IPS DF 6.9 (cell line): ENCODE measurements around the gene HOTAIR.

Source experiments
- DNase-seq: peaks from one replicate; pipeline ENCODE4 v3.0.0-alpha.2; 2013; ENCODE audit warnings: low read depth, low spot score
- H3K27ac ChIP-seq: one replicate; pipeline ENCODE4 v1.5.1; 2013; ENCODE audit warnings: low read length, control low read depth
- H3K27me3 ChIP-seq: 2 replicates; pipeline ENCODE4 v1.6.1; 2013; ENCODE audit warnings: mild to moderate bottlenecking, low read length; ENCODE audit not compliant: control insufficient read depth, insufficient read depth
- H3K36me3 ChIP-seq: 2 replicates; pipeline ENCODE4 v1.6.1; 2013; ENCODE audit warnings: low read length; ENCODE audit not compliant: control insufficient read depth, insufficient read depth
- H3K4me1 ChIP-seq: 2 replicates; pipeline ENCODE4 v1.6.1; 2013; ENCODE audit warnings: low read length; ENCODE audit not compliant: control insufficient read depth, insufficient read depth
- H3K4me3 ChIP-seq: 2 replicates; pipeline ENCODE4 v1.5.1; 2013; ENCODE audit warnings: mild to moderate bottlenecking, low read length
- H3K9me3 ChIP-seq: 2 replicates; pipeline ENCODE4 v1.6.1; 2013; ENCODE audit warnings: low read length, inconsistent platforms; ENCODE audit not compliant: control insufficient read depth, insufficient read depth
- WGBS: extraction: QIAGEN DNeasy Blood & Tissue Kit; methylation state at CpG from one replicate; pipeline ENCODE4 v1.1.7; 2013; ENCODE audit warnings: mixed read lengths, missing lambda C conversion rate; ENCODE audit not compliant: insufficient read length, insufficient coverage; 5-methylcytosine and 5-hydroxymethylcytosine counted together

HOTAIR gene

GRCh38 chr12:53971129-53971528, 3.6 kb downstream of the HOTAIR start:
- Histone ChIP-seq H3K9me3 (no peaks in the 10 kb centered on the region), H3K27ac (no peak overlapping the region), H3K36me3 (no peaks in the 10 kb centered on the region), H3K27me3 (peaks cover 99% of the 10 kb centered on the region), H3K4me1 (no peaks in the 10 kb centered on the region; the same call in none of the 2 replicates), H3K4me3 (no peak overlapping the region)
- no CpG with 5 or more reads among the region's 3 CpGs for WGBS
- no peak for DNase-seq

- no CpG with 5 or more reads among the region's 4 CpGs for WGBS
- Histone ChIP-seq H3K27ac (no peak overlapping the region), H3K9me3 (no peaks in the 10 kb centered on the region), H3K36me3 (no peaks in the 10 kb centered on the region), H3K27me3 (peaks cover 94% of the 10 kb centered on the region), H3K4me3 (no peak overlapping the region), H3K4me1 (no peaks in the 10 kb centered on the region; the same call in none of the 2 replicates)
- DNase-seq, result no peak
Measured at GRCh38 chr12:53970451-53970850, 4.3 kb downstream of the HOTAIR start.

GRCh38 chr12:53969588-53970259, 5.0 kb downstream of the HOTAIR start:
- Histone ChIP-seq H3K27me3 (peaks cover 94% of the 10 kb centered on the region), H3K4me1 (no peaks in the 10 kb centered on the region; the same call in 1 of the 2 replicates), H3K9me3 (no peaks in the 10 kb centered on the region), H3K36me3 (no peaks in the 10 kb centered on the region), H3K27ac (no peak overlapping the region), H3K4me3 (no peak overlapping the region)
- no CpG with 5 or more reads among the region's 12 CpGs for WGBS
- DNase-seq, result no peak

- no peak for DNase-seq
- Histone ChIP-seq H3K4me1 (no peaks in the 10 kb centered on the region), H3K27ac (no peak overlapping the region), H3K27me3 (peaks cover 95% of the 10 kb centered on the region), H3K4me3 (no peak overlapping the region), H3K9me3 (no peaks in the 10 kb centered on the region), H3K36me3 (no peaks in the 10 kb centered on the region)
- no CpG with 5 or more reads among the region's 24 CpGs for WGBS
Measured at GRCh38 chr12:53968214-53969127, 6.3 kb downstream of the HOTAIR start.

- H3K4me3 ChIP-seq, result no peak overlapping the region
- H3K27ac ChIP-seq, result no peak overlapping the region
- no peak for DNase-seq
- no peaks in the 10 kb centered on the region for H3K36me3 ChIP-seq
- no CpG with 5 or more reads among the region's 5 CpGs for WGBS
- peaks cover 95% of the 10 kb centered on the region for H3K27me3 ChIP-seq
- H3K4me1 ChIP-seq, result no peaks in the 10 kb centered on the region
- no peaks in the 10 kb centered on the region for H3K9me3 ChIP-seq
Measured at GRCh38 chr12:53967421-53967925, 7.3 kb downstream of the HOTAIR start.

GRCh38 chr12:53966385-53967133, 8.2 kb downstream of the HOTAIR start:
- no peak overlapping the region for H3K4me3 ChIP-seq
- WGBS, result no CpG with 5 or more reads among the region's 36 CpGs
- DNase-seq, result no peak
- no peaks in the 10 kb centered on the region for H3K4me1 ChIP-seq
- H3K27me3 ChIP-seq, result peaks cover 94% of the 10 kb centered on the region
- H3K27ac ChIP-seq, result no peak overlapping the region
- H3K36me3 ChIP-seq, result no peaks in the 10 kb centered on the region
- H3K9me3 ChIP-seq, result no peaks in the 10 kb centered on the region

- no CpG with 5 or more reads among the region's 15 CpGs for WGBS
- Histone ChIP-seq H3K27me3 (peaks cover 94% of the 10 kb centered on the region), H3K4me3 (no peak overlapping the region), H3K9me3 (no peaks in the 10 kb centered on the region), H3K36me3 (no peaks in the 10 kb centered on the region), H3K27ac (no peak overlapping the region), H3K4me1 (peaks cover 2% of the 10 kb centered on the region; the same call in 1 of the 2 replicates)
- no peak for DNase-seq
Measured at GRCh38 chr12:53966085-53966384, 8.7 kb downstream of the HOTAIR start.

- no peak overlapping the region for H3K4me3 ChIP-seq
- peaks cover 5% of the 10 kb centered on the region; the same call in 1 of the 2 replicates for H3K4me1 ChIP-seq
- WGBS, result no CpG with 5 or more reads among the region's 18 CpGs
- no peaks in the 10 kb centered on the region for H3K9me3 ChIP-seq
- H3K36me3 ChIP-seq, result no peaks in the 10 kb centered on the region
- no peak overlapping the region for H3K27ac ChIP-seq
- DNase-seq, result no peak
- H3K27me3 ChIP-seq, result peaks cover 94% of the 10 kb centered on the region
Measured at GRCh38 chr12:53965281-53966084, 9.3 kb downstream of the HOTAIR start.

- no peak overlapping the region for H3K4me3 ChIP-seq
- H3K27me3 ChIP-seq, result peaks cover 94% of the 10 kb centered on the region
- H3K9me3 ChIP-seq, result no peaks in the 10 kb centered on the region
- H3K4me1 ChIP-seq, result peaks cover 5% of the 10 kb centered on the region; the same call in 1 of the 2 replicates
- DNase-seq, result no peak
- H3K36me3 ChIP-seq, result no peaks in the 10 kb centered on the region
- H3K27ac ChIP-seq, result no peak overlapping the region
- no CpG with 5 or more reads among the region's 2 CpGs for WGBS
Measured at GRCh38 chr12:53964315-53964713, 10.4 kb downstream of the HOTAIR start.
